Measurements from ENCODE around the gene FREM2. TPM values are rescaled to one million over a fixed set of nuclear protein-coding genes. Genes with fewer than 3 reads are reported as not detected.

FREM2 gene
- total RNA-seq, 1 donor from 2014 or later, result 0.03 TPM

DNA sequence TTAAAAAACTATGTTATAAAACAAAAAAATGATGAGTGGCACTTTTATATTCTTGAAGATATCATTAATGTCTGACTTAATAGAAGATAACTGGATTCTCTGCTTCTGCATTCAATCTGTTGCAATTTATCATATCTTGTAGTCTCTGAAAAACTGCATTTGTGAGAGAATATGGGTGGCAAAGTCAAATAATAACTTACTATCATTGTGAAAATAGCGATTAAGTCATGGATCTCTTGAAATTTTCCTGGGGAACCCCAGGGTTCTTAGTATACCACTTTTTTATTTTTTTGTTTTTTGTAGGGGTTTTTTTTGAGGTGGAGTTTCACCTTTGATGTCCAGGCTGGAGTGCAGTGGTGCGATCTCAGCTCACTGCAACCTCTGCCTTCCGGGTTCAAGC is 176.7 kb downstream of the FREM2 start:
- DNase-seq (no peak), ATAC-seq (ENCODE audit: poor library complexity) (no peak)
- intact Hi-C loops (cut with DNase I), result no loop called here

DNA sequence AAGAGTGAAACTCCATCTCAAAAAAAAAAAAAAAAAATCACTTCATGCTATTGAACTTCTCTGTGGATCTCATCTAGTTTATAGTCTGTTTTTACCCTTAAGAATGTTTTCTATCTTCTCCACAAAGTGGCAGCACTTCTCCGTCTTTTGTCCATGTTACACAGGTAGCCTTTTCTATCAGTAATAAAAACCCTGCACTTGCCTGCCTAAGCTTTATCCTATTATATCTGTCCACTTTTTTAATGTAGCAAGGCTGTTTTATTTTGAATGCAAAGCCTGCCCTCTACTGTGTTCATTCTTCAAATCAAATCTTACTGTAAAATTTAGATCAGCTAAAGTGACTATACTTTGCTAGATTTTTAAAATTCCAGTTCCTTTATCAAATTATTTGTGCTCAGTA is 179.8 kb downstream of the FREM2 start:
- intact Hi-C loops (cut with DNase I), result no loop called here
- DNase-seq (no peak), ATAC-seq (ENCODE audit: poor library complexity) (no peak)

DNA sequence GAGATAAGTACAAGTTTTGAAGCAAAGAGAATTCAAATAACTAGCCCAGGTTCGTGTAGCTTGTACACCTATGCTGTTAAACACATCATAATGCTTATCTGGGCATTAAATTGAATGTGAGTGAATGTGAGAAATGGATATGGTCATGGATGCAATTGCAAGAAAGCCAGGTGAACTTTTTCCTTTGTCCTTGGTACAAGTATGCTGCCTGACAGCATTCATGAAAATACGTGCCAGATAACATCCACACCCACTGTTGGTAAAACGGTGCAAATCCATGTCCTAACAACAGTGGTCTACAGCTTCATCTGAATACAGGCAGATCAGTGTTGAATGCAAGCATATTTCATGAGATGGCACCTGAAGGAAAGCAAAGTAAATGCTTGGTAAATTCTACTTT is 181.5 kb downstream of the FREM2 start:
- DNase-seq (no peak), ATAC-seq (ENCODE audit: poor library complexity) (no peak)
- intact Hi-C loops (cut with DNase I), result no loop called here

DNA sequence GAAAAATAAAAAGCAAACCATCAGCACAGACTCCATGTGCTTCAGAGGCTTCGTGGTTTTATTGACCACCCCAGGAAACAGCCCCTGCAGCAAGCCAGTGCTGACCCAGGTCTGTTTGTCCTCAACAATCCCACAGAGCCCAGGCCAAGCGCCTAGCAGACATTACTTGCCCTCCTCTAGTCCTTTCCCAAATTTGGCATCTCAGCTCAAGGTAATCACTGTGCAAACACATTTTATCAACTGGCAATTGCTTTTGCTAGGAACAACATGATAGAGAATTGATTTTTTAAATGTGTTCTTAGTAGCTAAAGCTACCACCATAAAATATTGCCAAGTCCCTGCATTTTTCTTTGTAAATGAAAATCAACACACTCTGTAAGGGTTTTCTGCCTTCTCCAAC is 182.0 kb downstream of the FREM2 start:
- no peak for ATAC-seq (ENCODE audit: poor library complexity)
- intact Hi-C loops (cut with DNase I), result no loop called here
- no peak for DNase-seq

GRCh38 chr13:38871275-38871674 is 184.4 kb downstream of the FREM2 start:
- DNase-seq (no peak), ATAC-seq (ENCODE audit: poor library complexity) (no peak)
- intact Hi-C loops (cut with DNase I), result no loop called here

DNA sequence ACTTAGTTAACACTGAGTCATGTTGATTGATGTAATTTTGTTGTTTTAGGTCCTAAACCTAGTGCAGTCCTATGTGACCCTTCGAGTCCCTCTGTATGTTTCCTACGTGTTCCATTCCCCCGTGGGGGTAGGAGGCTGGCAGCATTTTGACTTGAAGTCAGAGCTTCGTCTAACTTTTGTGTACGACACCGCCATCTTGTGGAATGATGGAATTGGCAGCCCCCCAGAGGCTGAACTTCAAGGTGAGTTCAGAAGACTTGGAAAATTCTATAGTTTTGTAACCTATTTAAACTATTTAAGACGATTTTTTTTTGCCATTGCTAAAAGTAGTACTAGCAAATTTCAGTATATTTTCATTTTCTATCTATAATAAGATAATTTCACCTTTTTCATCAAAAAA is 185.8 kb downstream of the FREM2 start:
- DNase-seq, result peak; percentile 53
- peak; percentile 43 for ATAC-seq (ENCODE audit: poor library complexity)
- intact Hi-C loops (cut with DNase I), result no loop called here

DNA sequence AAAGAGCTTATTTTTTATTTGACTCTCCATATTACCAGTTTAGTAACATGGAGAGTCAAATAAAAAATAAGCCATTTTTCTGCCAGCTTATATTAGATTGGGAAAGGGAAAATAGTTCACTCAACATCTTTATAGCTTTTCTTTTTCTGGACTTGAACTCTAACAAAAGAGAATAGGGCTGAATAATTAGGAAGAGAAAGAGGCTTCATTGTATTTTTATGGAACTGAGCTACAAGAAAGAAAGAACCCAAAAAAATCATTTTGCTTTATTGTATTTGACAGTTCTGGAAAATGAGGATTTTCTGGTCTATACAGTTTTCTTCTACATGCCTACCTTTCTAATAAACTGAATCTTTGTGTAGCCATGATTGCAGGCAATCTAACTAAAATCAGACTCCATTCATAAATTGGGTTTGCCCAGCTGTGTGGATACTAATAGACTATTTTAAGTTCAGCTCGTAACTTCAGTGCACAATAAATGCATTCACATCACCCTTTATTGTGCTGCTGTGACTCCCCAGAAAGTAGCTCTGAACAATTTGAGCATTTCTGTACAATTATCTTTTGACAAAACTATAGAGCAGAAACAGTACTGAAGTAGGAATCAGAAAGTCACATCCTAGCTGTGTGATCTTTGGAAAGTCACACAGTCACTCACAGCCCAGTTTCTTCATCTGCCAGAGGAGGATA is 188.5 kb downstream of the FREM2 start:
- no peak for DNase-seq
- intact Hi-C loops (cut with DNase I), result no loop called here
- ATAC-seq (ENCODE audit: poor library complexity), result no peak

DNA sequence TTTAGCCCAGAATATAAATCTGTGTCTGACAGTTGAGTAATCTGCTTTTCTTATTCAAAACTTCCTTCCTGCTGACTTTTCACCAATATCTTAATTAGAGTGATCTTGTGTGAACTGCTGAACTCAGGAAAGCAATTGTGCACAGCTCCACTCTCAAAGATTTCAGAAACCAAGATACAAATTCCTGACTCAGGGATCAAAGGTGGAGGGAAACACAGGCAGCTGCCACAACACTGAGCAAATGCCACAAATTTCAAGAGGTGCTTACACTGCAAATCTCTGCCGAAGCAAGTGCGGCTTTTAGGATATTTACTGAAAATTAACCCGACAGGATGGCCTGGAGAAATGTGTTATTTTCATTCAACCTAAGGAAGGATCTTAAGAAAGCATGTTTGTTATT is 192.4 kb downstream of the FREM2 start:
- intact Hi-C loops (cut with DNase I), result no loop called here
- ATAC-seq (ENCODE audit: poor library complexity) (no peak), DNase-seq (no peak)

DNA sequence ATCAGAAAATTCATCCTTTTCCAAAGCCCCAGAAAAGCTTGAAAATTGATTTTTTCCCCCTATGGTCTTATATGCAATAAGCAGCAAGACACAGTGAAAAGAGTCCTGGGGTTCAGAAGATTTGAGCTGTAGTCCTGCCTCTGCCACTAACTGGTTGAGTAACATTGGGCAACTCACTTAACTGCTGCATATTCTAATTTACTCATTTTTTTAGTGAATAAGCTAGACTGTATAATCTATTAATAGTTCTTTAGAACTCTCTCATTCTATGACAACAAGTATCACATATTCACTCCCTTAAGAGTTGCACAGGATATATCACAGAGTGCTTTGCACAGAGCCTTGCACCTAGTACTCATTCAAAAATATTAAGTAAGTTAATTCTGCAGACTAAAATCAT is 192.9 kb downstream of the FREM2 start:
- no peak for DNase-seq
- intact Hi-C loops (cut with DNase I), result no loop called here
- no peak for ATAC-seq (ENCODE audit: poor library complexity)

- DNase-seq (no peak), ATAC-seq (ENCODE audit: poor library complexity) (no peak)
- intact Hi-C loops (cut with DNase I), result no loop called here
These were observed 193.5 kb downstream of the FREM2 start for GRCh38 chr13:38880397-38880796.

- ATAC-seq (ENCODE audit: poor library complexity), result no peak
- DNase-seq, result no peak
- intact Hi-C loops (cut with DNase I), result no loop called here
These were observed 196.9 kb downstream of the FREM2 start for GRCh38 chr13:38883783-38884182.

GRCh38 chr13:38888309-38888708 is 201.4 kb downstream of the FREM2 start:
- ATAC-seq (ENCODE audit: poor library complexity), result no peak
- DNase-seq, result no peak
- intact Hi-C loops (cut with DNase I), result no loop called here

GRCh38 chr13:38895075-38895474 is 208.2 kb downstream of the FREM2 start:
- intact Hi-C loops (cut with DNase I), result no loop called here
- DNase-seq, result no peak
- ATAC-seq (ENCODE audit: poor library complexity), result no peak

DNA sequence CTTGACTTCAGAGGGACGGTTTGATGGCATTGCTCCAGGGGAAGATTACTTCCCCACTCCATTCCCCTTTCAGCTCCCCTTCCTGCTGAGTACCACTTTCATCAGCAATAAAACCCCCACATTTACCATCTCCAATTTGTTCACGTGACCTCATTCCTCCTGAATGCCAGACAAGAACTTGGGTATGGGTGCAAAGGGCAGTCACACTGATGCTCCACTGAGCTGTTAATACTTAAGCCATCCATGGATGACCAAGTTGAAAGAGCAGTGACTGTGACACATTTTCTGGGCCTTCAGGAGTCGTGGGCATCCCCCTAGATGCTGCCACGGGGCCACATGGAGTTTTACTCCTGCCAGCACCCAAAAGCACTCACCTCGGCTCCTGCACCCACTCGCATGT is 210.6 kb downstream of the FREM2 start:
- ATAC-seq (ENCODE audit: poor library complexity) (no peak), DNase-seq (no peak)
- intact Hi-C loops (cut with DNase I), result no loop called here

DNA sequence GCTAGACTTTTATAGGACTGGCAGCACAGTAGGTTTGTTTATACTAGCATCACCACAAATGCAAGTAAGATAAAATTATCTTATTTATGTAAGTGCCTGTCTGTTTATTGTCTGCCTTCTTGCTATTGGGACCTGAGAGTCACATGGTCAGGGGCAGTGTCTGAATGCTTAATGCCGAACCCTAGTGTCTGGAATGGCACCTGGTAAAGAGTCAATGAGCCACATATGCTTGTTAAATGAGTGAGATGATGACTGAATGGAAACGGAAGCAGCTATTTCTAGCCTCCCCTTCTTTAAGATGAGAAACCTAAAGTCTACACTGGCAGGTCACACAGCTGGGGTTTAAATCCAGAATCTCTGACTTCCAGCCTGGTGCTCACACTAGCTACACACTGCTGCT is 211.6 kb downstream of the FREM2 start:
- intact Hi-C loops (cut with DNase I), result no loop called here
- no peak for ATAC-seq (ENCODE audit: poor library complexity)
- DNase-seq, result no peak

DNA sequence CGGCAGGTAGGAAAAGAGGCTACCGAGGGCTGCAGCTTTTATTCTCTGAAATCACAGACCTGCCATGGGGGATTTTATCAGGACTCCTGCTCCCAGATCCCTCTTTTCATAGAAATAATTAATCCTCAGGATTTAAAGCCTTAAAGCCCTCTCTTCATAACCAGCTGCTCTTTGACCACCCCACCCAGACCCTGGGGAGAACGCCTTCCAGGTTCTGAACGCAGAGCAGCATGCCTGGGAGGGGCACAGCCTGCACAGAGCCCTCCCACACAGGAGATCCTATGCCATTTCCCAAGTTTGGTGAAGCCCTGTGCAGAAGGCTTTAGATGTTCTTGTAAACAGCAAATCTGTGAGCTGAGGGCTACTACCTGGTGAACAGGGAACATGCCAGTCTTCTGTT is 212.7 kb downstream of the FREM2 start:
- intact Hi-C loops (cut with DNase I), result no loop called here
- no peak for ATAC-seq (ENCODE audit: poor library complexity)
- no peak for DNase-seq

- ATAC-seq (ENCODE audit: poor library complexity) (no peak), DNase-seq (no peak)
- intact Hi-C loops (cut with DNase I), result no loop called here
These were observed 213.3 kb downstream of the FREM2 start for GRCh38 chr13:38900188-38900587.

GRCh38 chr13:38902551-38902950 is 215.7 kb downstream of the FREM2 start:
- DNase-seq (no peak), ATAC-seq (ENCODE audit: poor library complexity) (no peak)
- intact Hi-C loops (cut with DNase I), result no loop called here

DNA sequence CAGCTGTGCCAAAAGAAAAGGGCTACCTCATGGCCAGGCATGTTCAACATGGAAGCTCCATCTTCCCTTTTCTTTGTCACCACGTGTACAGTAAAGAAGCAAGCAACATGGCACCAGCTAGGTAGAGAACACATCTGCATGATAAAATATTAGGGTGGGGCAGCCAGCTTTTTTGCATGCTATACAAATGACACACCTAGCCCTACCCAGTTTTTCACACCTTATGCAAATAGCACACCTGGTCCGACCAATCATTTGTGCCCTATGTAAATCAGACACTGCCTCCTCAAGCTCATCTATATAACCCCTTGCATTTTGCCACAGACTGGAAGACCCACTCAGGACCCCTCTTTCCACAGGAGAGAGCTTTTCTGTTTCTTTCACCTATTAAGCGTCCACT is 218.2 kb downstream of the FREM2 start:
- DNase-seq (no peak), ATAC-seq (ENCODE audit: poor library complexity) (no peak)
- intact Hi-C loops (cut with DNase I), result no loop called here

GRCh38 chr13:38905861-38906260 is 219.0 kb downstream of the FREM2 start:
- ATAC-seq (ENCODE audit: poor library complexity), result no peak
- no peak for DNase-seq
- intact Hi-C loops (cut with DNase I), result no loop called here

DNA sequence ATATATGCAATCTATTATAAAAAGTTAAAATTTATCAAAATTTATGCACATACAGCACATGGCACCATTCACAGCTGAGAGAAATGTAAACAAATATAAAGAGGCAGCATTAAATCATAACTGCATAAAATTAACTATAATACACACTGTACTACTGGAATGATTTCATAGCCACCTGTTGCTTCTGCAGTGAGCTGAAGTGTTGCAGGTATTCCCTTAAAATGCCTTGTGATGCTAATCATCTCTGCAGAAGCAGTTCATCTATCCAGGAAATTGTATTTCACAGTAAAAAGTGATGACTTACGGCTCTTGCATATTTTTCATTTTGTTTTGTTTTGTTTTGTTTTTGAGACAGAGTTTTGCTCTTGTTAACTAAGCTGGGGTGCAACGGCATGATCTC is 221.7 kb downstream of the FREM2 start:
- intact Hi-C loops (cut with DNase I), result no loop called here
- no peak for DNase-seq

More for the DNA sequence above, 221.7 kb downstream of the FREM2 start:
- no peak for ATAC-seq (ENCODE audit: poor library complexity)

Data from Right ventricle myocardium superior (tissue), 1 donor.